ENCODE results near the gene CCDC7.

Gene CCDC7

DNA sequence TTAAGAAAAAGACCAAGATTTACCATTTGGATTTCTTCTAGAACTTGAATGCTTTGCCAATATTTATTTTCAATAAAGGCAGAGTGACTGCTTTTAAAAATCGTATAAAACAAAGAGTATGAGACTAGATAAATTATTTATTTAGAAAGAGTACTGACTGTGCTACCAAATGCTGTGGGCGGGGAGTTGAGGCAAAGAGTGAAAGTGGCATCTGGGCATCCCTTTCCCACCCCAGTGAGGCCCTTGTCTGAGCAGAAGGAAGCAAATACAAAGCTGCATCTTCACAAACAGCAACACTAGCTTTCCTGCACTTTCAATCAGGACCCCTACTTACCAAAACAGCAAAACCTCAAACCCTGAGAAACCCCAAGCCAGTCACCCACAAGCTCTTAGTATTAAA is 477.2 kb downstream of the CCDC7 start:
- TF ChIP-seq, protein P1, sequence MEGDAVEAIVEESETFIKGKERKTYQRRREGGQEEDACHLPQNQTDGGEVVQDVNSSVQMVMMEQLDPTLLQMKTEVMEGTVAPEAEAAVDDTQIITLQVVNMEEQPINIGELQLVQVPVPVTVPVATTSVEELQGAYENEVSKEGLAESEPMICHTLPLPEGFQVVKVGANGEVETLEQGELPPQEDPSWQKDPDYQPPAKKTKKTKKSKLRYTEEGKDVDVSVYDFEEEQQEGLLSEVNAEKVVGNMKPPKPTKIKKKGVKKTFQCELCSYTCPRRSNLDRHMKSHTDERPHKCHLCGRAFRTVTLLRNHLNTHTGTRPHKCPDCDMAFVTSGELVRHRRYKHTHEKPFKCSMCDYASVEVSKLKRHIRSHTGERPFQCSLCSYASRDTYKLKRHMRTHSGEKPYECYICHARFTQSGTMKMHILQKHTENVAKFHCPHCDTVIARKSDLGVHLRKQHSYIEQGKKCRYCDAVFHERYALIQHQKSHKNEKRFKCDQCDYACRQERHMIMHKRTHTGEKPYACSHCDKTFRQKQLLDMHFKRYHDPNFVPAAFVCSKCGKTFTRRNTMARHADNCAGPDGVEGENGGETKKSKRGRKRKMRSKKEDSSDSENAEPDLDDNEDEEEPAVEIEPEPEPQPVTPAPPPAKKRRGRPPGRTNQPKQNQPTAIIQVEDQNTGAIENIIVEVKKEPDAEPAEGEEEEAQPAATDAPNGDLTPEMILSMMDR (IDR thresholded peaks at IDR 0.05) = no peak

DNA sequence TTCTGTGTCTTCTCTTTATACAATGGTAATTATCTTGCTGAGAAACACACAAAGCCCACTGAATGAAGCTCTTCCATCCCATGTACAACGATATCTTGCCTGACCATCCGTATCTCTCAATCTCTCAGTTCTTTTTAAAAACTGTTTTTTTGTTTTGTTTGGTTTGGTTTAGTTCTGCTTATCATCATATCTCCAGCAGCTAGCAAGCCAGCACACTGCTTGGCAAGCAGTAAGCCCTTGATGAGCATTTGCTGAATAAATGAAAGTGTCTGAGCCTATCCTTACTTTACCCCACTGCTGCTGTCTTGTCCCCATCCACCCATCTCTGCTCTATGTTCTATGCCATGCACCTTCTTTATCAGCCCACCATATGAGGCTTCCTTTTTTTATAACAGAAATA is 477.9 kb downstream of the CCDC7 start:
- TF ChIP-seq, protein P1 (IDR thresholded peaks at IDR 0.05) = no peak
